ENCODE data around the gene PSMD14. TPM values are rescaled to one million over a fixed set of nuclear protein-coding genes. Genes with fewer than 3 reads are reported as not detected.

The PSMD14 gene
- total RNA-seq, 1 experiment from 2014 or later, result 83.7 TPM

GRCh38 chr2:161355106-161355505, 46.9 kb downstream of the PSMD14 start:
- Histone ChIP-seq H3K4me1 (ENCODE audit: insufficient read depth, low read length) (peaks cover 5% of the 10 kb centered on the region; the same call in 1 of the 2 replicates), H2BK5ac (ENCODE audit: insufficient read length, low read length) (no peak overlapping the region), H3K79me1 (ENCODE audit: insufficient read depth, low read depth, low read length, poor library complexity, severe bottlenecking) (peaks cover 3% of the 10 kb centered on the region), H4K8ac (replicated peaks; ENCODE audit: insufficient read length, low read depth, low read length) (no peak overlapping the region), H4K20me1 (ENCODE audit: control insufficient read depth, insufficient read depth, insufficient read length) (no peaks in the 10 kb centered on the region), H3K23me2 (ENCODE audit: insufficient read length, low read depth, low read length, poor library complexity, severe bottlenecking) (no peaks in the 10 kb centered on the region), H2AK5ac (ENCODE audit: insufficient read length, low read length) (no peak overlapping the region), H3K9me3 (ENCODE audit: control insufficient read depth, low read depth, low read length) (no peaks in the 10 kb centered on the region), H3K18ac (ENCODE audit: insufficient read length, low read depth, low read length) (no peak overlapping the region), H3K23ac (ENCODE audit: insufficient read length, low read depth, low read length) (no peak overlapping the region), H3K9ac (ENCODE audit: extremely low read depth, insufficient read length, low read length) (no peak overlapping the region), H3K4me2 (ENCODE audit: insufficient read depth, insufficient read length, low read length) (no peak overlapping the region), H4K5ac (ENCODE audit: insufficient read length, low read depth, low read length) (no peak overlapping the region), H3K56ac (ENCODE audit: insufficient read length, low read depth, low read length) (no peak overlapping the region), H2BK15ac (ENCODE audit: low read depth, low read length) (no peak overlapping the region), H4K91ac (ENCODE audit: insufficient read length, low read depth, low read length) (no peak overlapping the region), H2AFZ (ENCODE audit: low read length) (no peak overlapping the region), H3K27ac (ENCODE audit: insufficient read length, low read depth, low read length) (no peak overlapping the region), H2BK12ac (ENCODE audit: insufficient read length, low read depth, low read length) (no peak overlapping the region), H3K4ac (ENCODE audit: low read depth, low read length) (no peak overlapping the region), H2BK120ac (ENCODE audit: low read depth, low read length, poor library complexity, severe bottlenecking) (no peak overlapping the region), H3K79me2 (ENCODE audit: insufficient read depth, low read length) (peaks cover 14% of the 10 kb centered on the region; the same call in 1 of the 2 replicates), H3T11ph (ENCODE audit: low read length) (no peak overlapping the region), H2BK20ac (ENCODE audit: low read depth, low read length, poor library complexity, severe bottlenecking) (no peak overlapping the region), H3K14ac (ENCODE audit: insufficient read depth, low read length) (no peak overlapping the region), H3K27me3 (ENCODE audit: insufficient read depth, low read length) (no peaks in the 10 kb centered on the region)
- no peak overlapping the region for H3K4me3 Mint-ChIP-seq
- no CpG with 5 or more reads among the region's 1 CpG for WGBS (ENCODE audit: extremely low coverage, insufficient read length, low lambda C conversion rate)
- H3K36me3 Mint-ChIP-seq (ENCODE audit: insufficient read depth in 1 of 3, low read depth in 3 of 3), result peaks cover 4 to 9% (median 7%) of the 10 kb centered on the region in 3 experiments; a peak in 6 of 7 replicates
- H3K4me1 Mint-ChIP-seq, result peaks cover 19 to 23% of the 10 kb centered on the region in 2 experiments
- no peaks in the 10 kb centered on the region for H3K27me3 Mint-ChIP-seq (ENCODE audit: low read depth)
- H3K27ac Mint-ChIP-seq, result no peak overlapping the region
- DNase-seq, result no peak
- TF ChIP-seq CTCF (conservative IDR thresholded peaks at IDR 0.05), result no peak
- no peaks in the 10 kb centered on the region for H3K9me3 Mint-ChIP-seq
